ENCODE data around the gene CYRIA.

DNA sequence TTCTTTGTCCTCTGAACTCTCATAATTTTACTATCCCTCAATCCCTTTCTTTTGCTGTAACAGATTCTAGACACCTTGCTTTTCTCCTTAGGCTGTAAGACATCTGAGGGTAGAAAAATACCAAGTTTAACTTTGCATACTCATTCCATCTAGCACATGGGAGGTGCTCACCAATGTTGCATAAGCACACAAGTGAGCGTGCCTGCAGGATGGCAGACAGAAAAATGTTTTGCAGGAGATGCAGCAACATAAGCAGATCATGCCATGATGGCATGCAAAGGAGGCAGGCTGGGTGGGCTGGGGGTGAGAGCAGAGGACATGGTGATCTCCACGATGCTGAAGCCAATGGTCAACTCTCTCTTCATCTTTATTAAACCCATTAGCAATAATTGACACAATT lies 24.1 kb downstream of the CYRIA start:
- TF ChIP-seq, protein P1, sequence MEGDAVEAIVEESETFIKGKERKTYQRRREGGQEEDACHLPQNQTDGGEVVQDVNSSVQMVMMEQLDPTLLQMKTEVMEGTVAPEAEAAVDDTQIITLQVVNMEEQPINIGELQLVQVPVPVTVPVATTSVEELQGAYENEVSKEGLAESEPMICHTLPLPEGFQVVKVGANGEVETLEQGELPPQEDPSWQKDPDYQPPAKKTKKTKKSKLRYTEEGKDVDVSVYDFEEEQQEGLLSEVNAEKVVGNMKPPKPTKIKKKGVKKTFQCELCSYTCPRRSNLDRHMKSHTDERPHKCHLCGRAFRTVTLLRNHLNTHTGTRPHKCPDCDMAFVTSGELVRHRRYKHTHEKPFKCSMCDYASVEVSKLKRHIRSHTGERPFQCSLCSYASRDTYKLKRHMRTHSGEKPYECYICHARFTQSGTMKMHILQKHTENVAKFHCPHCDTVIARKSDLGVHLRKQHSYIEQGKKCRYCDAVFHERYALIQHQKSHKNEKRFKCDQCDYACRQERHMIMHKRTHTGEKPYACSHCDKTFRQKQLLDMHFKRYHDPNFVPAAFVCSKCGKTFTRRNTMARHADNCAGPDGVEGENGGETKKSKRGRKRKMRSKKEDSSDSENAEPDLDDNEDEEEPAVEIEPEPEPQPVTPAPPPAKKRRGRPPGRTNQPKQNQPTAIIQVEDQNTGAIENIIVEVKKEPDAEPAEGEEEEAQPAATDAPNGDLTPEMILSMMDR (IDR thresholded peaks at IDR 0.05; ENCODE audit: low read length) = no peak
- TF ChIP-seq EZH2 (IDR thresholded peaks at IDR 0.05; ENCODE audit: borderline replicate concordance, low read length) = no peak
